H4 (cell line): ENCODE data around the gene TTC12. TPM values are rescaled to one million over a fixed set of nuclear protein-coding genes. Genes with fewer than 3 reads are reported as not detected.

ENCODE experiments used
- DNase-seq: peaks from one replicate; pipeline ENCODE4 v3.0.0-alpha.2; 2015; ENCODE audit warnings: low spot score
- total RNA-seq: library from RNA; depleted of rRNA; stranded (reverse); fragments of >200 nt; shearing (Covaris generic); gene quantifications from 2 replicates; pipeline ENCODE4 v1.2.3, GENCODE V29; 2014

Gene TTC12
- total RNA-seq, 1 experiment from 2014 or later: 10.8 TPM

- no peak for DNase-seq
These were observed 61.0 kb downstream of the TTC12 start for GRCh38 chr11:113375402-113375801.

- DNase-seq: no peak
These were observed 61.8 kb downstream of the TTC12 start for GRCh38 chr11:113376156-113376555.

- no peak for DNase-seq
These were observed 63.5 kb downstream of the TTC12 start for GRCh38 chr11:113377681-113378412.

- DNase-seq: no peak
These were observed 64.3 kb downstream of the TTC12 start for GRCh38 chr11:113378692-113379091.

- DNase-seq: no peak
These were observed 67.7 kb downstream of the TTC12 start for GRCh38 chr11:113382121-113382520.

GRCh38 chr11:113384551-113384950 lies 70.2 kb downstream of the TTC12 start:
- peak; percentile 91 for DNase-seq

- no peak for DNase-seq
These were observed 71.4 kb downstream of the TTC12 start for GRCh38 chr11:113385749-113386148.

GRCh38 chr11:113386866-113387265 lies 72.5 kb downstream of the TTC12 start:
- DNase-seq: no peak

GRCh38 chr11:113387605-113388211 lies 73.3 kb downstream of the TTC12 start, which contains the start of gene ANKK1:
ANKK1 (plus strand) TSS chr11:113387779; CDS start chr11:113387885, 106 bp downstream.
- no peak for DNase-seq

- no peak for DNase-seq
These were observed 74.9 kb downstream of the TTC12 start for GRCh38 chr11:113389272-113389671.

- DNase-seq: no peak
These were observed 78.0 kb downstream of the TTC12 start for GRCh38 chr11:113392236-113392921.

GRCh38 chr11:113393501-113393985 lies 79.2 kb downstream of the TTC12 start:
- no peak for DNase-seq

GRCh38 chr11:113394919-113395318 lies 80.5 kb downstream of the TTC12 start:
- no peak for DNase-seq

GRCh38 chr11:113395782-113396336 lies 81.5 kb downstream of the TTC12 start:
- DNase-seq: no peak

GRCh38 chr11:113396690-113397089 lies 82.3 kb downstream of the TTC12 start:
- no peak for DNase-seq

GRCh38 chr11:113397212-113397611 lies 82.8 kb downstream of the TTC12 start:
- DNase-seq: no peak

- no peak for DNase-seq
These were observed 83.4 kb downstream of the TTC12 start for GRCh38 chr11:113397821-113398220.

GRCh38 chr11:113398669-113399430 lies 84.5 kb downstream of the TTC12 start:
- no peak for DNase-seq

GRCh38 chr11:113400631-113401230 lies 86.3 kb downstream of the TTC12 start:
- DNase-seq: no peak

- peak; percentile 97 for DNase-seq
These were observed 87.3 kb downstream of the TTC12 start for GRCh38 chr11:113401718-113402117.

GRCh38 chr11:113404859-113405430 lies 90.6 kb downstream of the TTC12 start:
- DNase-seq: no peak
